GM10248 (cell line): ENCODE results near the gene FIG4.

ENCODE experiments used
- CTCF ChIA-PET: fragments of 300-600 bp; sonication (Branson Sonifier 250); formaldehyde crosslinking; extraction: SDS; loops from one replicate; lab custom pipeline; 2021; ENCODE audit warnings: antibody characterized with exemption; lab: Yijun Ruan, JAX
- POLR2A ChIA-PET: fragments of 350-650 bp; sonication (Branson Sonifier 250); formaldehyde crosslinking; extraction: SDS; loops from one replicate; lab custom pipeline; 2020; ENCODE audit warnings: antibody characterized with exemption; lab: Yijun Ruan, JAX
- DNase-seq: peaks from one replicate; pipeline ENCODE4 v3.0.0; 2012; ENCODE audit errors: extremely low spot score
- TF ChIP-seq, protein P1 (sequence below): IDR thresholded peaks from 2 replicates; pipeline ENCODE4 v1.5.1; 2012; ENCODE audit warnings: mild to moderate bottlenecking, low read depth; ENCODE audit errors: extremely low read depth, missing control alignments, control extremely low read depth

The FIG4 gene

GRCh38 chr6:109795994-109796555 is 105.0 kb downstream of the FIG4 start:
- POLR2A ChIA-PET, result no interaction called here
- DNase-seq, result peak; percentile 29
- CTCF ChIA-PET, result no interaction called here
- TF ChIP-seq, protein P1, sequence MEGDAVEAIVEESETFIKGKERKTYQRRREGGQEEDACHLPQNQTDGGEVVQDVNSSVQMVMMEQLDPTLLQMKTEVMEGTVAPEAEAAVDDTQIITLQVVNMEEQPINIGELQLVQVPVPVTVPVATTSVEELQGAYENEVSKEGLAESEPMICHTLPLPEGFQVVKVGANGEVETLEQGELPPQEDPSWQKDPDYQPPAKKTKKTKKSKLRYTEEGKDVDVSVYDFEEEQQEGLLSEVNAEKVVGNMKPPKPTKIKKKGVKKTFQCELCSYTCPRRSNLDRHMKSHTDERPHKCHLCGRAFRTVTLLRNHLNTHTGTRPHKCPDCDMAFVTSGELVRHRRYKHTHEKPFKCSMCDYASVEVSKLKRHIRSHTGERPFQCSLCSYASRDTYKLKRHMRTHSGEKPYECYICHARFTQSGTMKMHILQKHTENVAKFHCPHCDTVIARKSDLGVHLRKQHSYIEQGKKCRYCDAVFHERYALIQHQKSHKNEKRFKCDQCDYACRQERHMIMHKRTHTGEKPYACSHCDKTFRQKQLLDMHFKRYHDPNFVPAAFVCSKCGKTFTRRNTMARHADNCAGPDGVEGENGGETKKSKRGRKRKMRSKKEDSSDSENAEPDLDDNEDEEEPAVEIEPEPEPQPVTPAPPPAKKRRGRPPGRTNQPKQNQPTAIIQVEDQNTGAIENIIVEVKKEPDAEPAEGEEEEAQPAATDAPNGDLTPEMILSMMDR, result no peak

- no peak for DNase-seq
- ChIA-PET CTCF (no interaction called here), POLR2A (no interaction called here)
- TF ChIP-seq, protein P1, result no peak
Observed at GRCh38 chr6:109799129-109799528, 108.0 kb downstream of the FIG4 start.

GRCh38 chr6:109799664-109800063 is 108.6 kb downstream of the FIG4 start:
- TF ChIP-seq, protein P1, result no peak

DNA sequence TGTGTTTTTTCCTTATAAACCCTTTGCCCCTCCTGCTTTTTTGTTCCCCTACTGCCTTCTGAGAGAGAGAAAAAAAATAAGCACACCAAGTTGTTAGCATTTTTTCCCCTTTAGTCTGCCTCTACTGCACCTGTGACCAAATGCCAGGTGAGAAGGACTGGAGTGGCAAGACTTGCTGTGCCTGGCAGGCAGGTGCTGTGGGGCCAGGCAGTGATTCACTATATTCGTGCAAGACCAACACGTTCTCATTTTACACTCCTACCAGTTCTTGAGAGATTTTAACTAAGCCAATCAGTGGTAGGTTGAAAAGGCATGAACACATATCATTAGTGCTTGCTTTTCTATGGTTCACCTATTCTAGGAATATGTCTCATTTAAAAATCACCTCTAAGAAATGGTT is 109.7 kb downstream of the FIG4 start:
- no peak for DNase-seq
- CTCF ChIA-PET, result no interaction called here
- POLR2A ChIA-PET, result no interaction called here
- TF ChIP-seq, protein P1, result no peak

More at GRCh38 chr6:109799664-109800063, 108.6 kb downstream of the FIG4 start:
- CTCF ChIA-PET, result no interaction called here
- DNase-seq, result no peak
- POLR2A ChIA-PET, result no interaction called here

GRCh38 chr6:109801794-109802193 is 110.7 kb downstream of the FIG4 start:
- ChIA-PET POLR2A (no interaction called here), CTCF (interaction anchor here (0.7 to 1.8 kb wide), 2 partner anchors 9 to 238 kb away, joined by 3 to 6 read pairs; no protein-coding TSS in a partner anchor)
- no peak for DNase-seq

GRCh38 chr6:109804020-109804419 is 112.9 kb downstream of the FIG4 start:
- TF ChIP-seq, protein P1, result no peak
- no peak for DNase-seq
- POLR2A ChIA-PET, result no interaction called here
- CTCF ChIA-PET, result no interaction called here

More at GRCh38 chr6:109801794-109802193, 110.7 kb downstream of the FIG4 start:
- TF ChIP-seq, protein P1, result no peak

DNA sequence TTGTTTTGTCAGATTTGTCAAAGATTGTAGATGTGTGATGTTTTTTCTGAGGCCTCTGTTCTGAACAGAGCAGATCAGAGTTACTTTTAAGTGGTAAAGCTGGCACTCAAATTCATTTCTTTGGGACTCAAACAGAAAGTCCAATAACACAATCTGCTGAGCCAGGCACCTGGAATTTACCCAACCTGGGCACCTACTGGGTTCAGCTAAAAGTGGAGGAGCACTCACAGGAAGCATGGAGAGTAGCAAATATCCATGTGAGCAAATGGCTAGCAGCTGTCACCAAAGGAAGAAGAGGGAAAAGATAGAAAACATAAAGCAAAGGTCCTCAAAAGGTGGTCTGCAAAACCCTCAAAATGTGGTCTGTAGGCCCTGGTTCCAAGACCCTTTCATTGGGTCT is 116.8 kb downstream of the FIG4 start:
- CTCF ChIA-PET, result no interaction called here
- DNase-seq, result no peak
- TF ChIP-seq, protein P1, result no peak
- POLR2A ChIA-PET, result no interaction called here
